Psoas muscle (tissue), 8 donors: ENCODE results near the gene MYPN. TPM values are rescaled to one million over a fixed set of nuclear protein-coding genes. Genes with fewer than 3 reads are reported as not detected.
"Not testable (repeated sequence)": the region's sequence is repeated elsewhere in the genome, so short reads cannot be mapped to it uniquely, and the experiment has no call there.

Source experiments
- ATAC-seq, 4 donors: fragments of 200-7000 bp; cut with Tn5 transposase; one replicate each; pipeline ENCODE4 v1.9.1; 2020; ENCODE audit warnings: moderate library complexity in 3 of 4, mild to moderate bottlenecking in 2 of 4
- DNase-seq, 2 donors: peaks; one replicate each; pipeline ENCODE4 v3.0.0-alpha.2; 2020
- H3K27ac ChIP-seq: fragments of 200-600 bp; one replicate; pipeline ENCODE4 v1.8.0; 2022
- H3K27me3 ChIP-seq, 3 donors: fragments of 200-600 bp in 1 of 3; one replicate each; pipeline versions ENCODE4 v1.6.1 to v1.8.0; 2013 to 2022; ENCODE audit warnings: low read length in 2 of 3, mild to moderate bottlenecking in 2 of 3, moderate library complexity in 1 of 3; ENCODE audit not compliant: insufficient read depth in 3 of 3
- H3K36me3 ChIP-seq, 2 donors: fragments of 200-600 bp in 1 of 2; one replicate each; pipeline versions ENCODE4 v1.6.1 to v1.8.0; 2013 to 2022; ENCODE audit warnings: low read depth in 1 of 2, mild to moderate bottlenecking in 1 of 2, moderate library complexity in 1 of 2; ENCODE audit not compliant: insufficient read depth in 1 of 2
- H3K4me1 ChIP-seq: fragments of 200-600 bp; one replicate; pipeline ENCODE4 v1.8.0; 2022
- H3K4me3 ChIP-seq: fragments of 200-600 bp; one replicate; pipeline ENCODE4 v1.8.0; 2022; ENCODE audit warnings: mild to moderate bottlenecking
- H3K9me3 ChIP-seq: fragments of 200-600 bp; one replicate; pipeline ENCODE4 v1.8.0; 2022
- CTCF ChIP-seq: fragments of 200-600 bp; IDR thresholded peaks from one replicate; pipeline ENCODE4 v1.8.0; 2022; ENCODE audit warnings: antibody characterized with exemption
- WGBS, 3 donors: extraction: QIAGEN DNeasy Blood & Tissue Kit; methylation state at CpG; one replicate each; pipeline versions ENCODE4 v1.1.6 to v1.1.7; 2013; 5-methylcytosine and 5-hydroxymethylcytosine counted together
- intact Hi-C, 2 donors: fragments of 100-400 bp; cut with DNase I; formaldehyde crosslinking; loops; one replicate each; pipeline versions ENCODE4 v1.11.0 to v1.14.2; 2022
- polyA plus RNA-seq, 3 donors: library from polyadenylated mRNA; stranded (reverse); fragments of 200-250 nt; gene quantifications; one replicate each; pipeline ENCODE4 v1.2.3, GENCODE V29; 2013
- total RNA-seq, 4 donors: library from RNA; stranded (reverse); fragmentation: NEBNext Ultra II Directional in 2 of 4; extraction: Animal tissue kit (Norgen Biotek cat#: 25700) in 2 of 4; gene quantifications; one replicate each; pipeline versions ENCODE4 v1.2.1 to v1.2.4, GENCODE V29; 2021 to 2023
- donor health status: healthy with polysubstance abuse.
- donor health status: DM: no; HTN: no; CAD: no; lungs with moderate emphysema.
- donor health status: Bipolar disorder and iron deficiency.
- donor health status: healthy.
- donor health status: DM: yes; HTN: yes; CAD: no.
- donor health status: DM: no; HTN: no; CAD: no.
- donor health status: DM: no; HTN: no; CAD: no.
- donor health status: DM: yes; HTN: yes; CAD: no.

MYPN gene
- total and polyA plus RNA-seq, 7 donors = 24.3 to 376 (median 216) TPM

GRCh38 chr10:68238371-68238770, 129.1 kb downstream of the MYPN start:
- DNase-seq (no peak), ATAC-seq (no peak)
- Histone ChIP-seq H3K27me3 (no peaks in the 10 kb centered on the region), H3K4me1 (no peaks in the 10 kb centered on the region), H3K4me3 (no peak overlapping the region), H3K27ac (no peak overlapping the region), H3K36me3 (no peaks in the 10 kb centered on the region), H3K9me3 (no peaks in the 10 kb centered on the region)
- TF ChIP-seq CTCF = no peak
- 84 to 93% (median 90%) methylated on average over 6 of the region's 6 CpGs for WGBS, 3 donors
- intact Hi-C loops = loop anchor here in 1 of 2 donors (5.0 kb wide), 1 partner anchor 89 kb away; no protein-coding TSS in a partner anchor

- no peak for TF ChIP-seq CTCF
- no peaks in the 10 kb centered on the region for H3K4me1 ChIP-seq
- no peaks in the 10 kb centered on the region for H3K36me3 ChIP-seq
- ATAC-seq = no peak
- no peaks in the 10 kb centered on the region for H3K27me3 ChIP-seq
- no peak overlapping the region for H3K4me3 ChIP-seq
- H3K9me3 ChIP-seq = no peaks in the 10 kb centered on the region
- 91 to 94% (median 92%) methylated on average over 5 of the region's 5 CpGs for WGBS, 3 donors
- intact Hi-C loops = loop anchor here in 1 of 2 donors (5.0 kb wide), 1 partner anchor 88 kb away; no protein-coding TSS in a partner anchor
- no peak for DNase-seq
- H3K27ac ChIP-seq = no peak overlapping the region
Measured at GRCh38 chr10:68239069-68239468, 129.8 kb downstream of the MYPN start.

DNA sequence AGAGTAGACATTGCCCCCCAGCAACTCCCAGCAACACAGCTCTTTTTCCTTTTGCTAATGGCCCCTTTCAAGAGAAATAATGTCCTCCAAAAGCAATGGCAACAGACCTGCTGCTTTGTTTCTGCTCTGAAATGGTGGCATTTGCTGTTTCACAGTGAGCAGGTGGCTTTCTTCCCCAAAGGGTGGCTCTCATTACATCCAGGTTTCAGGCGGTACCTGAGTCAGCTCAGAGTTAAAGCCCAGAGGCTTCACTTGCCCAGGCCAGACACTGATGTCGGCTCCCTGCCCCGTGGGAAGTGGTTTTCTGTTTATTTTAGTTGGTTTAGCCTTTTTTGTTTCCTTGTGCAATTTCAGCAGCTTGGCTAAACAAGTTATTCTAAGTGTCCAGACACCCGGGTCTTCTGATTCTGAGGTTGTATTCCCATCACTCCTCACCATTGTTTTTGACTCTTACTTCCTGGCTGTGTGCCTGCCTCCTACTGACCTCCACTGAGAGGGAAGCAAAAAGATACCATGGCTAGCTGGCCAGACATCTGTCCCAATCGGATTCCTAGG, 130.4 kb downstream of the MYPN start:
- no peak for DNase-seq
- no peaks in the 10 kb centered on the region for H3K9me3 ChIP-seq
- no peak overlapping the region for H3K27ac ChIP-seq
- H3K36me3 ChIP-seq = no peaks in the 10 kb centered on the region
- no peaks in the 10 kb centered on the region for H3K4me1 ChIP-seq
- 63 to 68% (median 66%) methylated on average over 5 of the region's 5 CpGs for WGBS, 3 donors
- H3K27me3 ChIP-seq = no peaks in the 10 kb centered on the region
- no peak for TF ChIP-seq CTCF
- intact Hi-C loops = loop anchor here in 1 of 2 donors (5.0 to 10.0 kb wide), 2 partner anchors 65 to 88 kb away; no protein-coding TSS in a partner anchor
- no peak for ATAC-seq
- H3K4me3 ChIP-seq = no peak overlapping the region

DNA sequence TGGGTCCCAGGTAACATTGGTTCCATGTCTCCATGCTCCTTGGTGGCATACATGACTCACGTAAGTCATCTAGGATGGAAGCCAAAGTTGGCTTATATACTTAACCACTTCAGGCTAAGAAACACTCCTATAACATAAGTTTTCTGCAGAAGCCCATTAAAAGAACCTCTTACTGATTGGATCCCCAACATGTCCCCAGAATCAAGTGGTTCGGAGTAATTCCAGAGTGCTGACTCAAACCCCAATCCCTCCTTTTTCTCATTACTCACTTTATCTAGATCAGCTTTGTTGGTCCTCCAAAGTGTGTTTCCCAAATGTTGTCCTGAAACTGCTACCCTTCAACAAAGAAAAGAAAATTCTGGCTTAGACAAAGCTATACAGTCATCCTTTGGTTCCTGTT, 132.8 kb downstream of the MYPN start:
- no peak overlapping the region for H3K27ac ChIP-seq
- H3K27me3 ChIP-seq = no peaks in the 10 kb centered on the region
- no peak for TF ChIP-seq CTCF
- no peak overlapping the region for H3K4me3 ChIP-seq
- ATAC-seq (no peak), DNase-seq (no peak)
- intact Hi-C loops = loop anchor here in 1 of 2 donors (10.0 kb wide), 1 partner anchor 63 kb away; no protein-coding TSS in a partner anchor
- H3K36me3 ChIP-seq = no peaks in the 10 kb centered on the region
- no peaks in the 10 kb centered on the region for H3K9me3 ChIP-seq
- WGBS, 3 donors = 68 to 87% (median 83%) methylated on average over 2 of the region's 2 CpGs
- no peaks in the 10 kb centered on the region for H3K4me1 ChIP-seq

DNA sequence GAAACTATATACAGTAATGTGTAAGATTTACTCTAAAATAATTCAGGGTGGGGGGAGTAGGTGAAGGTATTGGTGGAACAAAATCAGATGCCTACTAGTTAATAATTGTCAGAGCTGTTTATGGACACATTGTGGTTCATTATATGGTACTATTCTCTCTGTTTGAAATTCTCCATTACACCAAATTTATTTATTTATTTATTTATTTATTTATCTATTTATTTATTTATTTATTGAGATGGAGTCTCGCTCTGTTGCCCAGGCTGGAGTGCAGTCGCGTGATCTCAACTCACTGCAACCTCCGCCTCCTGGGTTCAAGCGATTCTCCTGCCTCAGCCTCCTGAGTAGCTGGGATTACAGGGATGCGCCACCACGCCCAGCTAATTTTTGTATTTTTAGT, 137.1 kb downstream of the MYPN start:
- H3K27me3 ChIP-seq, H3K27ac ChIP-seq, DNase-seq, H3K9me3 ChIP-seq, H3K4me1 ChIP-seq, H3K36me3 ChIP-seq, ATAC-seq, H3K4me3 ChIP-seq: not testable (repeated sequence)
- WGBS, 3 donors = 93 to 94% (median 94%) methylated on average over 7 of the region's 7 CpGs
- intact Hi-C loops = loop anchor here in 1 of 2 donors (10.0 kb wide), 1 partner anchor 58 kb away; no protein-coding TSS in a partner anchor
